ENCODE data around the gene RASIP1. TPM values are rescaled to one million over a fixed set of nuclear protein-coding genes. Genes with fewer than 3 reads are reported as not detected.
A peak's percentile ranks its signal among the peaks of the same experiment; 100 is the strongest.

RASIP1 gene
- total RNA-seq, 1 donor: 2.6 TPM

GRCh38 chr19:48713864-48714755, 26.3 kb downstream of the RASIP1 start:
- DNase-seq (ENCODE audit: low read depth): peak; percentile 100
- peak overlapping the region; percentile 75 for H3K4me3 ChIP-seq (ENCODE audit: low read depth, low read length)
- TF ChIP-seq, protein P1, sequence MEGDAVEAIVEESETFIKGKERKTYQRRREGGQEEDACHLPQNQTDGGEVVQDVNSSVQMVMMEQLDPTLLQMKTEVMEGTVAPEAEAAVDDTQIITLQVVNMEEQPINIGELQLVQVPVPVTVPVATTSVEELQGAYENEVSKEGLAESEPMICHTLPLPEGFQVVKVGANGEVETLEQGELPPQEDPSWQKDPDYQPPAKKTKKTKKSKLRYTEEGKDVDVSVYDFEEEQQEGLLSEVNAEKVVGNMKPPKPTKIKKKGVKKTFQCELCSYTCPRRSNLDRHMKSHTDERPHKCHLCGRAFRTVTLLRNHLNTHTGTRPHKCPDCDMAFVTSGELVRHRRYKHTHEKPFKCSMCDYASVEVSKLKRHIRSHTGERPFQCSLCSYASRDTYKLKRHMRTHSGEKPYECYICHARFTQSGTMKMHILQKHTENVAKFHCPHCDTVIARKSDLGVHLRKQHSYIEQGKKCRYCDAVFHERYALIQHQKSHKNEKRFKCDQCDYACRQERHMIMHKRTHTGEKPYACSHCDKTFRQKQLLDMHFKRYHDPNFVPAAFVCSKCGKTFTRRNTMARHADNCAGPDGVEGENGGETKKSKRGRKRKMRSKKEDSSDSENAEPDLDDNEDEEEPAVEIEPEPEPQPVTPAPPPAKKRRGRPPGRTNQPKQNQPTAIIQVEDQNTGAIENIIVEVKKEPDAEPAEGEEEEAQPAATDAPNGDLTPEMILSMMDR (IDR thresholded peaks at IDR 0.05; ENCODE audit: insufficient read depth, low read depth, low read length): no peak

DNA sequence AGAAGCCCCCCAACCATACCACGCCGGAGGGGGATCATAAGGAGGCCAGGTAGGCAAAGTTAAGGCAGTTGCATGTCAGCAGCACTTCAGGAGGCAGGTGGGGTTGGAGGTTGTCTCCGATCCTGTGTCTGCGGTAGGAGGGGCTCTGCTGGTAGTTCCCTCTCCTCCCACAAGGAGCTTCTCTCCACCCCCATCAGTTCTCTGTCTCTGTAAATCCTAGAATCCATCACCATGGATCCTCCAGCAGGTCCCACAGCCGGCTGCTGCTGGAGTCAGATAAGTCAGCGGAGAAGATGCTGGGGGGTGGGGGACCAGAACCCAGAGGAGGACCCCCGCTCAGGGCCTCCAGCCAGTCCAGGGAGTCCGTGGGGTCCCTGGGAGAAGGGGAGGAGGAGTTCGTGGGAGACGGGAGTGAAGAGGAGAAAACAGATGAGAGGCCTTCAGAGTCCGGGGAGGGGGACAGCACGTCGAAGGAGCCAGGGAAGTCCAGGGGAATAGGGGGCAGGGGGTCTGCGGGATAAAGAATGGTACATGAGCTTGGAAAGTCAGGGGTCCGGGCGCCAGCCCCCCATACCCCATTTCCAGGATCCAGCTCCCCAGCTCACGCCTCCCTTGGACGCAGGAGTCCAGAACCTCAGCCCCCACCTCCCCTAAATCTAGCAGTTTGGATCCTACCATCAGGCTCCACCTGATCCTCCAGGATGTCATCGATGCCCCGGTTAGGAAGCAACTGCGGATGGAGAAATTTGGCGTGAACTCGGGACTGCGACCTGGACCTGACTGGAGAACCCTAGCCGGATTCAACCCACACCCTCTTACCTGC, 27.2 kb downstream of the RASIP1 start:
- peak overlapping the region; percentile 75 for H3K4me3 ChIP-seq (ENCODE audit: low read depth, low read length)
- no peak for DNase-seq (ENCODE audit: low read depth)
- TF ChIP-seq, protein P1 (IDR thresholded peaks at IDR 0.05; ENCODE audit: insufficient read depth, low read depth, low read length): peak; percentile 41

DNA sequence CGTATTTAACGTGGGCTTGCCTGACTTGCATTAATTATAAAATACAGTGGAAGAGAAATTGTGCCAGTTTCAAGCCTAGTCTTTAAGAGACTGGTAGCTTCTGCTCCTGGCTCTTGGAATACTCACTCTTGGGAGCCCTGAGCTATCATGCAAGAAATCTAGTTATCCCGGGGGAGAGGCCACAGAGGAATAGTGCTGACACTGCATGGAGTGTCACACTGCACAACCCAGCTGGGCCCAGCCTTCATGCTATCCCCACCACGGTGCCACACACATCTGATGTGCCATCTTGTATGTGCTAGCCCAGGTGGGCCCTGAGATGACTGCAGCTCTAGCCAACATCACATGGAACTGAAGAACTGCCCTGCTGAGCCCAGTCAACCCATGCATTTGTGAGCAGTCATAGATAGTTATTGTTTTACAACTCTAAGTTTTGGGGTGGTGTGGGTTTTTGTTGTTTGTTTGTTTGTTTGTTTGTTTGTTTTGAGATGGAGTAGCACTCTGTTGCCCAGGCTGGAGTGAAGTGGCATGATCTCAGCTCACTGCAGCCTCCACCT, 29.2 kb downstream of the RASIP1 start:
- TF ChIP-seq, protein P1 (IDR thresholded peaks at IDR 0.05; ENCODE audit: insufficient read depth, low read depth, low read length): no peak
- DNase-seq (ENCODE audit: low read depth): no peak

GRCh38 chr19:48708471-48708870, 31.9 kb downstream of the RASIP1 start:
- TF ChIP-seq, protein P1 (IDR thresholded peaks at IDR 0.05; ENCODE audit: insufficient read depth, low read depth, low read length): no peak
- no peak for DNase-seq (ENCODE audit: low read depth)

More for the DNA sequence above, 29.2 kb downstream of the RASIP1 start:
- no peak overlapping the region for H3K4me3 ChIP-seq (ENCODE audit: low read depth, low read length)

GRCh38 chr19:48705431-48705830, 35.0 kb downstream of the RASIP1 start:
- H3K4me3 ChIP-seq (ENCODE audit: low read depth, low read length): no peak overlapping the region
- DNase-seq (ENCODE audit: low read depth): no peak
- TF ChIP-seq, protein P1 (IDR thresholded peaks at IDR 0.05; ENCODE audit: insufficient read depth, low read depth, low read length): no peak

More at GRCh38 chr19:48708471-48708870, 31.9 kb downstream of the RASIP1 start:
- H3K4me3 ChIP-seq (ENCODE audit: low read depth, low read length): no peak overlapping the region

DNA sequence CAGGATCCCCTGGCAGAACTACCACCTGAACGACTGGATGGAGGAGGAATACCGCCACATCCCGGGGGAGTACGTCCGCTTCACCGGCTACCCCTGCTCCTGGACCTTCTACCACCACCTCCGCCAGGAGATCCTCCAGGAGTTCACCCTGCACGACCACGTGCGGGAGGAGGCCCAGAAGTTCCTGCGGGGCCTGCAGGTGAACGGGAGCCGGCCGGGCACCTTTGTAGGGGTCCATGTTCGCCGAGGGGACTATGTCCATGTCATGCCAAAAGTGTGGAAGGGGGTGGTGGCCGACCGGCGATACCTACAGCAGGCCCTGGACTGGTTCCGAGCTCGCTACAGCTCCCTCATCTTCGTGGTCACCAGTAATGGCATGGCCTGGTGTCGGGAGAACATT, 37.1 kb downstream of the RASIP1 start:
- DNase-seq (ENCODE audit: low read depth): no peak
- TF ChIP-seq, protein P1 (IDR thresholded peaks at IDR 0.05; ENCODE audit: insufficient read depth, low read depth, low read length): no peak
- H3K4me3 ChIP-seq (ENCODE audit: low read depth, low read length): no peak overlapping the region
